GM13977 (cell line): ENCODE data around the gene DOCK3.

ENCODE experiments used
- DNase-seq: peaks from one replicate; pipeline ENCODE4 v3.0.0; 2012; ENCODE audit warnings: low spot score
- in situ Hi-C: fragments of 300-500 bp; cut with MboI; formaldehyde crosslinking; loops from one replicate; pipeline ENCODE4 v1.12.0; 2022; ENCODE audit warnings: low sequenced_read_pairs, low pct_unique_long_range_greater_than_20kb, mixed read lengths, inconsistent platforms; ENCODE audit not compliant: unreplicated experiment
- TF ChIP-seq, protein P1 (sequence below): IDR thresholded peaks from 2 replicates; pipeline ENCODE4 v1.5.1; 2012; ENCODE audit warnings: mild to moderate bottlenecking, control low read depth; ENCODE audit not compliant: insufficient read depth; ENCODE audit errors: extremely low read depth, missing control alignments

The DOCK3 gene

DNA sequence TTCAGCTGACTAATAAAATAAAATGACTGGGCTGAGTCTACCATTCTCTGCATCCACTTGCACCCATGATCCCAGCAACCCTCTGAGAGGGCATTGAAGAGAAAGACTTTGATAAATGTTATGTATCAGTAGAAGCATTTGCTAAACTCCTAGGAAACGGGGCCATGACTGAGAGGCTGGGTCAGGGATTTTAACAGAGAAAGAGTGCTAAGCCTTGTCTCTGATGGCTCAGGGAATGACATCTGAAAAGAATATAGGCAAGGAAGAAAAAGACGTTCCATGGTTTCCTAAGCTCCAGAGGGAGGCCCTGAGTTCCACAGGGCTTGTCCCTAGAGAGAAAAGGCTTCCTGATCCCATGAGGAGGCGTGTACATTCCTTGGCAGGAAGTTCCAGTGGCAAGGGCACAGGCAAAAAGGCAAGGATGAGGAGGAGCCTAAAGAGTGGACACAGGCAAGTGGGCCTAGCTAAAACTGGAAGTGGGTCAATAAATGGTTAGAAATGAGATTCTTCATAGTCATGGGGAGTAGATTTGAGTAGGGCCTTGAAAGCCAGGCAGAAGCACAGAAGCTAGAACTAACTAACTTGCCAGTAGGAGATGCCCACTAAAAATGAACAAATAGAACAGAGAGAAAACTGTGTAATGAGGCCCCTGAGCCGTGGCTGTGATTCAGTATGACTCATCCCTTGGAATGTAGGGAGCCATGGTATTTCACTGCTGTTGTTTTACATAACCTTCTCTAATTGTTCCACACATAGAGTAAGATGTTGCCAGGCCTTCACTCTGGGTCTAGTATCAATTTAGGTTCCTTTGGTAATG, 665.5 kb downstream of the DOCK3 start:
- in situ Hi-C loops: no loop called here
- TF ChIP-seq, protein P1, sequence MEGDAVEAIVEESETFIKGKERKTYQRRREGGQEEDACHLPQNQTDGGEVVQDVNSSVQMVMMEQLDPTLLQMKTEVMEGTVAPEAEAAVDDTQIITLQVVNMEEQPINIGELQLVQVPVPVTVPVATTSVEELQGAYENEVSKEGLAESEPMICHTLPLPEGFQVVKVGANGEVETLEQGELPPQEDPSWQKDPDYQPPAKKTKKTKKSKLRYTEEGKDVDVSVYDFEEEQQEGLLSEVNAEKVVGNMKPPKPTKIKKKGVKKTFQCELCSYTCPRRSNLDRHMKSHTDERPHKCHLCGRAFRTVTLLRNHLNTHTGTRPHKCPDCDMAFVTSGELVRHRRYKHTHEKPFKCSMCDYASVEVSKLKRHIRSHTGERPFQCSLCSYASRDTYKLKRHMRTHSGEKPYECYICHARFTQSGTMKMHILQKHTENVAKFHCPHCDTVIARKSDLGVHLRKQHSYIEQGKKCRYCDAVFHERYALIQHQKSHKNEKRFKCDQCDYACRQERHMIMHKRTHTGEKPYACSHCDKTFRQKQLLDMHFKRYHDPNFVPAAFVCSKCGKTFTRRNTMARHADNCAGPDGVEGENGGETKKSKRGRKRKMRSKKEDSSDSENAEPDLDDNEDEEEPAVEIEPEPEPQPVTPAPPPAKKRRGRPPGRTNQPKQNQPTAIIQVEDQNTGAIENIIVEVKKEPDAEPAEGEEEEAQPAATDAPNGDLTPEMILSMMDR: no peak
- no peak for DNase-seq

- TF ChIP-seq, protein P1: no peak
- in situ Hi-C loops: no loop called here
- no peak for DNase-seq
These were observed 666.4 kb downstream of the DOCK3 start for GRCh38 chr3:51340989-51341636.

DNA sequence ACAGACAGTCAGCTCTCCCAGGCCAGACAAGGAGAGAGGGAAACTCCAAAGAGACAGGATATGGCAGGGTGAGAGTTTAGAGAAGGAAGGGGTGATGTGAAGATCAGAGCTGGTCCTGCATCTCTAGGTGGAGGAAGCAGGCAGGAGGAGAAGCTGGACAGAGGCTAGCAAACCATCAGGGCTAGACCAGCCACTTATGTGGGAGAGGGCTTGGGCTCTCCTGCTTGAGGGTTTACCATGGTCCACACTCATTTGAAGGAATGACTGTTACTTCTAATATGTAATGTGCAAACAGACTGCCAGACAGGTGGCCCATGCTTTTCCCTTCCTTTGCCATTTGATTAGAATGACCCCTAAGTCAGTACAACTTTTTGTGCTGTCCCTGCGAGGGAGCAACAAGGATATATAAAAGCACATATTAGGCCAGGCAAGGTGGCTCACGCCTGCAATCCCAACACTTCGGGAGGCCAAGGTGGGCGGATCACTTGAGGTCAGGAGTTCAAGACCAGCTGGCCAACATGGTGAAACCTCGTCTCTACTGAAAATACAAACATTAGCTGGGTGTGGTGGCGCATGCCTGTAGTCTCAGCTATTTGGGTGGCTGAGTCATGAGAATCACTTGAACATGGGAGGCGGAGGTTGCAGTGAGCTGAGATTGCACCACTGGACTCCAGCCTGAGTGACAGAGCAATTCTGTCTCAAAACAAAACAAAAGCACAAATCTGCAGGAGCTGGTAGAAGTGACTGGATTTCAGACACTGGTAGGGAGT, 669.4 kb downstream of the DOCK3 start:
- TF ChIP-seq, protein P1: no peak
- DNase-seq: no peak
- in situ Hi-C loops: no loop called here

- TF ChIP-seq, protein P1: no peak
- in situ Hi-C loops: no loop called here
These were observed 676.0 kb downstream of the DOCK3 start for GRCh38 chr3:51350751-51351150.

DNA sequence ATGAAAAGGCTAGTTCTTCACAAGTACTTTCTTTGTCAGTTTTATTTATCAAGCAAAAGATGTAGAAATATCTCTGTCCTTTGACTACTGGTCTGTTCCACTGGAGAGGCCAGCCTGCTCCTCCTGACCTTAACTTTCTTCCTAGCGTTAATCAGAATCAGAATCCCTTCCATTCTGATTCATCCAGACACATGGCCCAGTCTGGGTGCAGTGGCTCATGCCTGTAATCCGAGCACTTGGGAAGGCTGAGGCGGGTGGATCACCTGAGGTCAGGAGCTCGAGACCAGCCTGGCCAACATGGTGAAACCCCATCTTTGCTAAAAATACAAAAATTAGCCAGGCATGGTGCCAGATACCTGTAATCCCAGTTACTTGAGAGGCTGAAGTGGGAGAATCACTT, 678.4 kb downstream of the DOCK3 start:
- TF ChIP-seq, protein P1: no peak
- in situ Hi-C loops: no loop called here
- DNase-seq: no peak

More at GRCh38 chr3:51350751-51351150, 676.0 kb downstream of the DOCK3 start:
- no peak for DNase-seq

DNA sequence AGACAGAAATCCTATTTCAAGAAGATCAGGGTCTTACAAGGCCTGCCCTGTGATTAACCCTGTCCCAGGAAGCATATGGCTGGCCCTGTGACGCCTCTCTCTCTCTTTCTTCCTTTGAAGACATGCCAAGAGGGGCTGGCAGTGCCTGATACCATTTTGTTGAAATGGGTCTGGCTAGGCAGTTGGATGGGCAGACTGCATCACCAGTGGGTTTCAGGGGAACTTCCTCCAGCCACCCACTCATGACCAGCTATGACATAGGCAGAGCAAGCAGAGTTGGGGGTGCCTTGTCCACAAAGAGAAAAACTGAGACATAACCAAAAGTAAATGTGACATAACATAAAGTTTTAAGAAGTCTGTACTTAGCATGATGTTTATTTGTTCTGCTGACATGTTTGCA, 679.0 kb downstream of the DOCK3 start:
- DNase-seq: no peak
- in situ Hi-C loops: no loop called here
- TF ChIP-seq, protein P1: no peak
